HEK293 (cell line): Measurements from ENCODE around the gene APOLD1.

Experiments used
- CTCF ChIA-PET: fragments of 350-600 bp; formaldehyde crosslinking; extraction: SDS; loops from one replicate; lab custom pipeline; 2021; ENCODE audit warnings: antibody characterized with exemption; lab: Yijun Ruan, JAX
- POLR2A ChIA-PET: fragments of 300-600 bp; formaldehyde crosslinking; extraction: SDS; loops from one replicate; lab custom pipeline; 2020; ENCODE audit warnings: antibody characterized with exemption, inconsistent platforms; lab: Yijun Ruan, JAX
- H3K27ac ChIP-seq: fragments of 200-500 bp; sonication (Bioruptor generic); 2 replicates; pipeline ENCODE4 v1.5.1; 2014; ENCODE audit warnings: low read depth, low read length, control low read depth, inconsistent platforms; ENCODE audit errors: extremely low read depth
- H3K36me3 ChIP-seq, 2 experiments: fragments of 200-500 bp in 1 of 2; sonication (Bioruptor generic) in 1 of 2; 1 replicate in 1 of 2; 2 replicates in 1 of 2; pipeline ENCODE4 v1.5.1; 2014 to 2017; ENCODE audit warnings: inconsistent platforms in 2 of 2, low read length in 2 of 2; ENCODE audit not compliant: control insufficient read depth in 2 of 2, insufficient read depth in 1 of 2
- H3K4me1 ChIP-seq: fragments of 200-500 bp; sonication (Bioruptor generic); 2 replicates; pipeline ENCODE4 v1.5.1; 2014; ENCODE audit warnings: mild to moderate bottlenecking, low read length, inconsistent platforms; ENCODE audit not compliant: control insufficient read depth, insufficient read depth
- H3K4me3 ChIP-seq: 2 replicates; pipeline ENCODE4 v1.5.1; 2011; ENCODE audit warnings: low read depth, mild to moderate bottlenecking, control low read depth, low read length, moderate library complexity
- H3K9me3 ChIP-seq: fragments of 200-500 bp; sonication (Bioruptor generic); 2 replicates; pipeline ENCODE4 v1.5.1; 2014; ENCODE audit warnings: low read depth, low read length, inconsistent platforms; ENCODE audit not compliant: control insufficient read depth, insufficient read depth
- EGR2 ChIP-seq: fragments of 450-650 bp; formaldehyde crosslinking; IDR thresholded peaks from 2 replicates; pipeline ENCODE4 v1.5.1; 2016; ENCODE audit warnings: low read depth, missing biosample characterization, missing genetic modification characterization
- IKZF3 ChIP-seq: fragments of 450-650 bp; IDR thresholded peaks from 2 replicates; pipeline ENCODE4 v1.5.0; 2018; ENCODE audit warnings: missing biosample characterization, mild to moderate bottlenecking, missing genetic modification characterization, moderate library complexity
- MZF1 ChIP-seq: fragments of 450-650 bp; formaldehyde crosslinking; IDR thresholded peaks from 2 replicates; pipeline ENCODE4 v1.5.1; 2017; ENCODE audit warnings: missing biosample characterization, missing genetic modification characterization, borderline replicate concordance
- OVOL3 ChIP-seq: fragments of 450-650 bp; formaldehyde crosslinking; IDR thresholded peaks from 2 replicates; pipeline ENCODE4 v1.5.1; 2016; ENCODE audit warnings: missing biosample characterization, missing genetic modification characterization
- SCRT2 ChIP-seq: fragments of 450-650 bp; formaldehyde crosslinking; IDR thresholded peaks from 2 replicates; pipeline ENCODE4 v1.5.1; 2016; ENCODE audit warnings: missing biosample characterization, missing genetic modification characterization
- ZFP69B ChIP-seq: fragments of 450-650 bp; formaldehyde crosslinking; IDR thresholded peaks from 2 replicates; pipeline ENCODE4 v1.5.1; 2016; ENCODE audit warnings: missing biosample characterization, missing genetic modification characterization
- ZNF16 ChIP-seq: fragments of 450-650 bp; formaldehyde crosslinking; IDR thresholded peaks from 2 replicates; pipeline ENCODE4 v1.5.1; 2016; ENCODE audit warnings: low read depth, missing biosample characterization, missing genetic modification characterization
- ZNF473 ChIP-seq: fragments of 450-650 bp; formaldehyde crosslinking; IDR thresholded peaks from 2 replicates; pipeline ENCODE4 v1.5.1; 2017; ENCODE audit warnings: missing biosample characterization, missing genetic modification characterization
- ZNF624 ChIP-seq: fragments of 450-650 bp; formaldehyde crosslinking; IDR thresholded peaks from 2 replicates; pipeline ENCODE4 v1.5.1; 2017; ENCODE audit warnings: missing biosample characterization, missing genetic modification characterization
- ZNF626 ChIP-seq: fragments of 450-650 bp; sonication (Bioruptor Pico); formaldehyde crosslinking; IDR thresholded peaks from 2 replicates; pipeline ENCODE4 v1.5.1; 2018; ENCODE audit warnings: missing biosample characterization, missing genetic modification characterization, inconsistent platforms
- TF ChIP-seq, protein P1 (sequence below): fragments of 450-650 bp; formaldehyde crosslinking; IDR thresholded peaks from 2 replicates; pipeline ENCODE4 v1.5.1; 2016; ENCODE audit warnings: missing biosample characterization, missing genetic modification characterization
- TF ChIP-seq, protein P2 (sequence below): fragments of 450-650 bp; formaldehyde crosslinking; IDR thresholded peaks from 2 replicates; pipeline ENCODE4 v1.5.1; 2017; ENCODE audit warnings: missing biosample characterization, missing genetic modification characterization
- TF ChIP-seq, protein P3 (sequence below): fragments of 450-650 bp; formaldehyde crosslinking; IDR thresholded peaks from 2 replicates; pipeline ENCODE4 v1.5.1; 2016; ENCODE audit warnings: missing biosample characterization, missing genetic modification characterization, low read depth
- TF ChIP-seq, protein P4 (sequence below): fragments of 450-650 bp; formaldehyde crosslinking; IDR thresholded peaks from 2 replicates; pipeline ENCODE4 v1.5.1; 2016; ENCODE audit warnings: missing biosample characterization, missing genetic modification characterization
- TF ChIP-seq, protein P5 (sequence below): fragments of 450-650 bp; IDR thresholded peaks from 2 replicates; pipeline ENCODE4 v1.5.1; 2018; ENCODE audit warnings: missing biosample characterization, missing genetic modification characterization
- TF ChIP-seq, protein P6 (sequence below): fragments of 450-650 bp; formaldehyde crosslinking; IDR thresholded peaks from 2 replicates; pipeline ENCODE4 v1.5.1; 2016; ENCODE audit warnings: missing biosample characterization, missing genetic modification characterization, borderline replicate concordance
- TF ChIP-seq, protein P7 (sequence below): fragments of 450-650 bp; formaldehyde crosslinking; IDR thresholded peaks from 2 replicates; pipeline ENCODE4 v1.5.1; 2016; ENCODE audit warnings: missing biosample characterization, missing genetic modification characterization

APOLD1 gene

DNA sequence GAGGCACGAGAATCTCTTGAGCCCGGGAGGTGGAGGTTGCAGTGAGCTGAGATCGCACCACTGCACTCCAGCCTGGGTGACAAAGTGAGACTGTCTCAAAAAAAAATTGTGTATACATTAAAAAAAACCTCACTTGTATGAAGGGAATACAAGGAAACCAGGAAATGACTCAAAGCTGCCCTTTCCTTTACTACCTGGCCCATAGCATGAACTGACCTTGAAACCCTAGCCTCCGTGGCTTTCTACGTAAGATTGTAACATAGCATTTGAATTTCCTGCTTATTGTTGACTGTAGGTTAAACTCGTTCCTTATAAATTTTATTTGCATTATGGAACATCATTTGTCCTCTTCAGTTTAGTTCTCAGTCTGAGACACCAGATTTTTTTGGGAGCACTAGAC lies 18.6 kb downstream of the APOLD1 start (continued):
- TF ChIP-seq, protein P1, sequence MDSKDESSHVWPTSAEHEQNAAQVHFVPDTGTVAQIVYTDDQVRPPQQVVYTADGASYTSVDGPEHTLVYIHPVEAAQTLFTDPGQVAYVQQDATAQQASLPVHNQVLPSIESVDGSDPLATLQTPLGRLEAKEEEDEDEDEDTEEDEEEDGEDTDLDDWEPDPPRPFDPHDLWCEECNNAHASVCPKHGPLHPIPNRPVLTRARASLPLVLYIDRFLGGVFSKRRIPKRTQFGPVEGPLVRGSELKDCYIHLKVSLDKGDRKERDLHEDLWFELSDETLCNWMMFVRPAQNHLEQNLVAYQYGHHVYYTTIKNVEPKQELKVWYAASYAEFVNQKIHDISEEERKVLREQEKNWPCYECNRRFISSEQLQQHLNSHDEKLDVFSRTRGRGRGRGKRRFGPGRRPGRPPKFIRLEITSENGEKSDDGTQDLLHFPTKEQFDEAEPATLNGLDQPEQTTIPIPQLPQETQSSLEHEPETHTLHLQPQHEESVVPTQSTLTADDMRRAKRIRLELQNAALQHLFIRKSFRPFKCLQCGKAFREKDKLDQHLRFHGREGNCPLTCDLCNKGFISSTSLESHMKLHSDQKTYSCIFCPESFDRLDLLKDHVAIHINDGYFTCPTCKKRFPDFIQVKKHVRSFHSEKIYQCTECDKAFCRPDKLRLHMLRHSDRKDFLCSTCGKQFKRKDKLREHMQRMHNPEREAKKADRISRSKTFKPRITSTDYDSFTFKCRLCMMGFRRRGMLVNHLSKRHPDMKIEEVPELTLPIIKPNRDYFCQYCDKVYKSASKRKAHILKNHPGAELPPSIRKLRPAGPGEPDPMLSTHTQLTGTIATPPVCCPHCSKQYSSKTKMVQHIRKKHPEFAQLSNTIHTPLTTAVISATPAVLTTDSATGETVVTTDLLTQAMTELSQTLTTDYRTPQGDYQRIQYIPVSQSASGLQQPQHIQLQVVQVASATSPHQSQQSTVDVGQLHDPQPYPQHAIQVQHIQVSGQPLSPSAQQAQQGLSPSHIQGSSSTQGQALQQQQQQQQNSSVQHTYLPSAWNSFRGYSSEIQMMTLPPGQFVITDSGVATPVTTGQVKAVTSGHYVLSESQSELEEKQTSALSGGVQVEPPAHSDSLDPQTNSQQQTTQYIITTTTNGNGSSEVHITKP (tag by site-specific recombination), result no peak
- TF ChIP-seq EGR2 (tag by site-specific recombination) (no peak), ZNF473 (tag by site-specific recombination) (no peak), OVOL3 (tag by site-specific recombination) (no peak), ZFP69B (tag by site-specific recombination) (no peak), ZNF626 (tag by site-specific recombination) (no peak), ZNF16 (no peak), SCRT2 (tag by site-specific recombination) (no peak)
- TF ChIP-seq, protein P2, sequence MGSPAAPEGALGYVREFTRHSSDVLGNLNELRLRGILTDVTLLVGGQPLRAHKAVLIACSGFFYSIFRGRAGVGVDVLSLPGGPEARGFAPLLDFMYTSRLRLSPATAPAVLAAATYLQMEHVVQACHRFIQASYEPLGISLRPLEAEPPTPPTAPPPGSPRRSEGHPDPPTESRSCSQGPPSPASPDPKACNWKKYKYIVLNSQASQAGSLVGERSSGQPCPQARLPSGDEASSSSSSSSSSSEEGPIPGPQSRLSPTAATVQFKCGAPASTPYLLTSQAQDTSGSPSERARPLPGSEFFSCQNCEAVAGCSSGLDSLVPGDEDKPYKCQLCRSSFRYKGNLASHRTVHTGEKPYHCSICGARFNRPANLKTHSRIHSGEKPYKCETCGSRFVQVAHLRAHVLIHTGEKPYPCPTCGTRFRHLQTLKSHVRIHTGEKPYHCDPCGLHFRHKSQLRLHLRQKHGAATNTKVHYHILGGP (tag by site-specific recombination), result no peak
- TF ChIP-seq, protein P3, sequence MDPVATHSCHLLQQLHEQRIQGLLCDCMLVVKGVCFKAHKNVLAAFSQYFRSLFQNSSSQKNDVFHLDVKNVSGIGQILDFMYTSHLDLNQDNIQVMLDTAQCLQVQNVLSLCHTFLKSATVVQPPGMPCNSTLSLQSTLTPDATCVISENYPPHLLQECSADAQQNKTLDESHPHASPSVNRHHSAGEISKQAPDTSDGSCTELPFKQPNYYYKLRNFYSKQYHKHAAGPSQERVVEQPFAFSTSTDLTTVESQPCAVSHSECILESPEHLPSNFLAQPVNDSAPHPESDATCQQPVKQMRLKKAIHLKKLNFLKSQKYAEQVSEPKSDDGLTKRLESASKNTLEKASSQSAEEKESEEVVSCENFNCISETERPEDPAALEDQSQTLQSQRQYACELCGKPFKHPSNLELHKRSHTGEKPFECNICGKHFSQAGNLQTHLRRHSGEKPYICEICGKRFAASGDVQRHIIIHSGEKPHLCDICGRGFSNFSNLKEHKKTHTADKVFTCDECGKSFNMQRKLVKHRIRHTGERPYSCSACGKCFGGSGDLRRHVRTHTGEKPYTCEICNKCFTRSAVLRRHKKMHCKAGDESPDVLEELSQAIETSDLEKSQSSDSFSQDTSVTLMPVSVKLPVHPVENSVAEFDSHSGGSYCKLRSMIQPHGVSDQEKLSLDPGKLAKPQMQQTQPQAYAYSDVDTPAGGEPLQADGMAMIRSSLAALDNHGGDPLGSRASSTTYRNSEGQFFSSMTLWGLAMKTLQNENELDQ (tag by site-specific recombination), result no peak
- TF ChIP-seq, protein P4, sequence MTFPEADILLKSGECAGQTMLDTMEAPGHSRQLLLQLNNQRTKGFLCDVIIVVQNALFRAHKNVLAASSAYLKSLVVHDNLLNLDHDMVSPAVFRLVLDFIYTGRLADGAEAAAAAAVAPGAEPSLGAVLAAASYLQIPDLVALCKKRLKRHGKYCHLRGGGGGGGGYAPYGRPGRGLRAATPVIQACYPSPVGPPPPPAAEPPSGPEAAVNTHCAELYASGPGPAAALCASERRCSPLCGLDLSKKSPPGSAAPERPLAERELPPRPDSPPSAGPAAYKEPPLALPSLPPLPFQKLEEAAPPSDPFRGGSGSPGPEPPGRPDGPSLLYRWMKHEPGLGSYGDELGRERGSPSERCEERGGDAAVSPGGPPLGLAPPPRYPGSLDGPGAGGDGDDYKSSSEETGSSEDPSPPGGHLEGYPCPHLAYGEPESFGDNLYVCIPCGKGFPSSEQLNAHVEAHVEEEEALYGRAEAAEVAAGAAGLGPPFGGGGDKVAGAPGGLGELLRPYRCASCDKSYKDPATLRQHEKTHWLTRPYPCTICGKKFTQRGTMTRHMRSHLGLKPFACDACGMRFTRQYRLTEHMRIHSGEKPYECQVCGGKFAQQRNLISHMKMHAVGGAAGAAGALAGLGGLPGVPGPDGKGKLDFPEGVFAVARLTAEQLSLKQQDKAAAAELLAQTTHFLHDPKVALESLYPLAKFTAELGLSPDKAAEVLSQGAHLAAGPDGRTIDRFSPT (tag by site-specific recombination), result no peak
- TF ChIP-seq, protein P5, sequence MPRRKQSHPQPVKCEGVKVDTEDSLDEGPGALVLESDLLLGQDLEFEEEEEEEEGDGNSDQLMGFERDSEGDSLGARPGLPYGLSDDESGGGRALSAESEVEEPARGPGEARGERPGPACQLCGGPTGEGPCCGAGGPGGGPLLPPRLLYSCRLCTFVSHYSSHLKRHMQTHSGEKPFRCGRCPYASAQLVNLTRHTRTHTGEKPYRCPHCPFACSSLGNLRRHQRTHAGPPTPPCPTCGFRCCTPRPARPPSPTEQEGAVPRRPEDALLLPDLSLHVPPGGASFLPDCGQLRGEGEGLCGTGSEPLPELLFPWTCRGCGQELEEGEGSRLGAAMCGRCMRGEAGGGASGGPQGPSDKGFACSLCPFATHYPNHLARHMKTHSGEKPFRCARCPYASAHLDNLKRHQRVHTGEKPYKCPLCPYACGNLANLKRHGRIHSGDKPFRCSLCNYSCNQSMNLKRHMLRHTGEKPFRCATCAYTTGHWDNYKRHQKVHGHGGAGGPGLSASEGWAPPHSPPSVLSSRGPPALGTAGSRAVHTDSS (tag by site-specific recombination), result no peak

DNA sequence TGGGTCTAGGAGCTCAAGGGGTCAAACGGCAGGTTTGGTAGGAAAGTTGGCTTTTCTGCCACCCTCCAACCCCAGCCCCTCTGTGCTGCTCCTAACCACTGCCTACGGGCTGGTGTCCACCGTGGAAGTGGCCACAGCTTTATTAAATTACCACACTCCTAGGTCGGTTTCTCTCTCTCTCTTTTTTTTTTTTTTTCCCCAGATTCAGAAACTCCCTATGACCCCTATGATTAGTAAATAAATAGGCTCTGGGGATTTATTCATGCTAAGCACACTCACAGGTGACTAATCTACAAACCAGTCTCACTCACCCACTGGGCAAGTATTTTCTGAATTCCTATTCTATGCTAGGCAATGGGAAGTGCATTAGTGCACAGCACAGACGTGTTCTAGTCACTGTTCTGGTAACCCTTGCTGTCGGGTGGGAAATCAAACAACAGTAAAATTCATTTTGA lies 19.0 kb downstream of the APOLD1 start:
- no peak overlapping the region for H3K4me3 ChIP-seq
- H3K9me3 ChIP-seq, result no peaks in the 10 kb centered on the region
- H3K27ac ChIP-seq, result no peak overlapping the region
- CTCF ChIA-PET, result interaction anchor here (1.1 to 2.9 kb wide), 7 partner anchors 8 to 111 kb away, joined by 3 to 21 read pairs (median 8); no protein-coding TSS in a partner anchor
- H3K4me1 ChIP-seq, result peaks cover 12% of the 10 kb centered on the region
- POLR2A ChIA-PET, result interaction anchor here (1.8 to 2.0 kb wide), 2 partner anchors 17 to 79 kb away, joined by 5 to 6 read pairs; no protein-coding TSS in a partner anchor
- H3K36me3 ChIP-seq, result no peaks in the 10 kb centered on the region
- TF ChIP-seq ZNF624 (no peak), MZF1 (tag by site-specific recombination) (no peak), IKZF3 (tag by site-specific recombination) (no peak)
- TF ChIP-seq, protein P6, sequence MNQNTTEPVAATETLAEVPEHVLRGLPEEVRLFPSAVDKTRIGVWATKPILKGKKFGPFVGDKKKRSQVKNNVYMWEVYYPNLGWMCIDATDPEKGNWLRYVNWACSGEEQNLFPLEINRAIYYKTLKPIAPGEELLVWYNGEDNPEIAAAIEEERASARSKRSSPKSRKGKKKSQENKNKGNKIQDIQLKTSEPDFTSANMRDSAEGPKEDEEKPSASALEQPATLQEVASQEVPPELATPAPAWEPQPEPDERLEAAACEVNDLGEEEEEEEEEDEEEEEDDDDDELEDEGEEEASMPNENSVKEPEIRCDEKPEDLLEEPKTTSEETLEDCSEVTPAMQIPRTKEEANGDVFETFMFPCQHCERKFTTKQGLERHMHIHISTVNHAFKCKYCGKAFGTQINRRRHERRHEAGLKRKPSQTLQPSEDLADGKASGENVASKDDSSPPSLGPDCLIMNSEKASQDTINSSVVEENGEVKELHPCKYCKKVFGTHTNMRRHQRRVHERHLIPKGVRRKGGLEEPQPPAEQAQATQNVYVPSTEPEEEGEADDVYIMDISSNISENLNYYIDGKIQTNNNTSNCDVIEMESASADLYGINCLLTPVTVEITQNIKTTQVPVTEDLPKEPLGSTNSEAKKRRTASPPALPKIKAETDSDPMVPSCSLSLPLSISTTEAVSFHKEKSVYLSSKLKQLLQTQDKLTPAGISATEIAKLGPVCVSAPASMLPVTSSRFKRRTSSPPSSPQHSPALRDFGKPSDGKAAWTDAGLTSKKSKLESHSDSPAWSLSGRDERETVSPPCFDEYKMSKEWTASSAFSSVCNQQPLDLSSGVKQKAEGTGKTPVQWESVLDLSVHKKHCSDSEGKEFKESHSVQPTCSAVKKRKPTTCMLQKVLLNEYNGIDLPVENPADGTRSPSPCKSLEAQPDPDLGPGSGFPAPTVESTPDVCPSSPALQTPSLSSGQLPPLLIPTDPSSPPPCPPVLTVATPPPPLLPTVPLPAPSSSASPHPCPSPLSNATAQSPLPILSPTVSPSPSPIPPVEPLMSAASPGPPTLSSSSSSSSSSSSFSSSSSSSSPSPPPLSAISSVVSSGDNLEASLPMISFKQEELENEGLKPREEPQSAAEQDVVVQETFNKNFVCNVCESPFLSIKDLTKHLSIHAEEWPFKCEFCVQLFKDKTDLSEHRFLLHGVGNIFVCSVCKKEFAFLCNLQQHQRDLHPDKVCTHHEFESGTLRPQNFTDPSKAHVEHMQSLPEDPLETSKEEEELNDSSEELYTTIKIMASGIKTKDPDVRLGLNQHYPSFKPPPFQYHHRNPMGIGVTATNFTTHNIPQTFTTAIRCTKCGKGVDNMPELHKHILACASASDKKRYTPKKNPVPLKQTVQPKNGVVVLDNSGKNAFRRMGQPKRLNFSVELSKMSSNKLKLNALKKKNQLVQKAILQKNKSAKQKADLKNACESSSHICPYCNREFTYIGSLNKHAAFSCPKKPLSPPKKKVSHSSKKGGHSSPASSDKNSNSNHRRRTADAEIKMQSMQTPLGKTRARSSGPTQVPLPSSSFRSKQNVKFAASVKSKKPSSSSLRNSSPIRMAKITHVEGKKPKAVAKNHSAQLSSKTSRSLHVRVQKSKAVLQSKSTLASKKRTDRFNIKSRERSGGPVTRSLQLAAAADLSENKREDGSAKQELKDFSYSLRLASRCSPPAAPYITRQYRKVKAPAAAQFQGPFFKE (tag by site-specific recombination), result no peak
- TF ChIP-seq, protein P7, sequence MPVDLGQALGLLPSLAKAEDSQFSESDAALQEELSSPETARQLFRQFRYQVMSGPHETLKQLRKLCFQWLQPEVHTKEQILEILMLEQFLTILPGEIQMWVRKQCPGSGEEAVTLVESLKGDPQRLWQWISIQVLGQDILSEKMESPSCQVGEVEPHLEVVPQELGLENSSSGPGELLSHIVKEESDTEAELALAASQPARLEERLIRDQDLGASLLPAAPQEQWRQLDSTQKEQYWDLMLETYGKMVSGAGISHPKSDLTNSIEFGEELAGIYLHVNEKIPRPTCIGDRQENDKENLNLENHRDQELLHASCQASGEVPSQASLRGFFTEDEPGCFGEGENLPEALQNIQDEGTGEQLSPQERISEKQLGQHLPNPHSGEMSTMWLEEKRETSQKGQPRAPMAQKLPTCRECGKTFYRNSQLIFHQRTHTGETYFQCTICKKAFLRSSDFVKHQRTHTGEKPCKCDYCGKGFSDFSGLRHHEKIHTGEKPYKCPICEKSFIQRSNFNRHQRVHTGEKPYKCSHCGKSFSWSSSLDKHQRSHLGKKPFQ (tag by site-specific recombination), result no peak
